ENCODE data around the gene PTPRD.

PTPRD gene

DNA sequence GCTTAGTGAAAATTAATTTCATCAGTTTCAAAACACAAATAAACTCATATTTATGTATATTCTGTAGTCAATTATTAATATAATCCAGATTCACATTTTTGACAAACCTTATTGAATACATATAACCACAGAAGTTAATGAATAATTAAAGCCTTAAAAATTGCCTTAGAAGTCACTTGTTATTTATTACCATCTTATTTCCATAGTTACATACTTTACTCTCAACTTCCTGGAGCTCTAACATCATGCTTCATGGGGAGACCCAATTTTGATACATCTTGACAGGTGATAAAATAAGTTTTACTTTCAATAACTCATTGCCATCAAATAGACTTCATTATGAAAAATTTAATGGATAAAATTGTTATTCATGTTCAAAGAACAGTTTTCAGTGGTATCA is 1038.7 kb downstream of the PTPRD start:
- TF ChIP-seq, protein P1, sequence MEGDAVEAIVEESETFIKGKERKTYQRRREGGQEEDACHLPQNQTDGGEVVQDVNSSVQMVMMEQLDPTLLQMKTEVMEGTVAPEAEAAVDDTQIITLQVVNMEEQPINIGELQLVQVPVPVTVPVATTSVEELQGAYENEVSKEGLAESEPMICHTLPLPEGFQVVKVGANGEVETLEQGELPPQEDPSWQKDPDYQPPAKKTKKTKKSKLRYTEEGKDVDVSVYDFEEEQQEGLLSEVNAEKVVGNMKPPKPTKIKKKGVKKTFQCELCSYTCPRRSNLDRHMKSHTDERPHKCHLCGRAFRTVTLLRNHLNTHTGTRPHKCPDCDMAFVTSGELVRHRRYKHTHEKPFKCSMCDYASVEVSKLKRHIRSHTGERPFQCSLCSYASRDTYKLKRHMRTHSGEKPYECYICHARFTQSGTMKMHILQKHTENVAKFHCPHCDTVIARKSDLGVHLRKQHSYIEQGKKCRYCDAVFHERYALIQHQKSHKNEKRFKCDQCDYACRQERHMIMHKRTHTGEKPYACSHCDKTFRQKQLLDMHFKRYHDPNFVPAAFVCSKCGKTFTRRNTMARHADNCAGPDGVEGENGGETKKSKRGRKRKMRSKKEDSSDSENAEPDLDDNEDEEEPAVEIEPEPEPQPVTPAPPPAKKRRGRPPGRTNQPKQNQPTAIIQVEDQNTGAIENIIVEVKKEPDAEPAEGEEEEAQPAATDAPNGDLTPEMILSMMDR (IDR thresholded peaks at IDR 0.05; ENCODE audit: insufficient read depth, missing control alignments) = no peak
- no peak for DNase-seq (ENCODE audit: insufficient read length, low spot score)
- no peak for FAIRE-seq

DNA sequence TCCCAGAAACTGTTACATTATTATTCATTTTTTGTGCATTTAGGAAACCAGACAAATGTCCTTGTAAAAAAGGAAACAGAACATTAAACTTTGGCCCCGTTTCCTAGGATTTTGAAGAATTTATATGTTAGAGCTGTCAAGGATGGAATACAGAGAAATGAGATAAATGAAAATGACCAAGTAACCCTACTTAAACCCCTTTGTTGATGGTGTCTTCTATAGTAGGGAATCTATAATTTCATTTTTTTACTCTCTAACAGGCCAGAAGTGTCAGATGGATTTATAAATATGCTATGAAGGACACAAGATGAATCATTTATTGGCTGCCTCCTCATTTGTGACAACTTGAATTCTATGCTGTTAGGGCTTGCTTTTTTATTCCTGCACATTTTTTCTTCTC is 1047.1 kb downstream of the PTPRD start:
- FAIRE-seq (no peak), DNase-seq (ENCODE audit: insufficient read length, low spot score) (no peak)
- TF ChIP-seq, protein P1 (IDR thresholded peaks at IDR 0.05; ENCODE audit: insufficient read depth, missing control alignments) = no peak

DNA sequence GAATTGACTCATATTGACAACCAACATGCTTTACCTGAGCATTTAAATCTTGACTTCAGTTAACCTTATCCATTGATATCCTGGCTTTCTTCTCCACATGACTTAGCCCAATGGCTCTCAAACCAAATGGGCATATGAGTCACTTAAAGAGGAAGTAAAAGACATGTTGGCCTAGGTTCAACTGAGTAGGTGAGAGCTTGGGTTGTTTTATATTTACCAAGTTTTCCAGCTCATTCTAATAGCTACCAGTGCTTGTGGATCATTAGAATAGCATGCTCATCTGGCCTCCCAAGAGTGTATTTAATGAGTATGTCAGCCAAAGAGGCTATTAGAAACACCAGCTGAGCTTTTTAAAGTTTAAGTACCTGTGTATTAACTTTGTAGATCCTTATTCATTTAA is 1049.0 kb downstream of the PTPRD start:
- DNase-seq (ENCODE audit: insufficient read length, low spot score) (no peak), FAIRE-seq (no peak)
- TF ChIP-seq, protein P1 (IDR thresholded peaks at IDR 0.05; ENCODE audit: insufficient read depth, missing control alignments) = no peak

DNA sequence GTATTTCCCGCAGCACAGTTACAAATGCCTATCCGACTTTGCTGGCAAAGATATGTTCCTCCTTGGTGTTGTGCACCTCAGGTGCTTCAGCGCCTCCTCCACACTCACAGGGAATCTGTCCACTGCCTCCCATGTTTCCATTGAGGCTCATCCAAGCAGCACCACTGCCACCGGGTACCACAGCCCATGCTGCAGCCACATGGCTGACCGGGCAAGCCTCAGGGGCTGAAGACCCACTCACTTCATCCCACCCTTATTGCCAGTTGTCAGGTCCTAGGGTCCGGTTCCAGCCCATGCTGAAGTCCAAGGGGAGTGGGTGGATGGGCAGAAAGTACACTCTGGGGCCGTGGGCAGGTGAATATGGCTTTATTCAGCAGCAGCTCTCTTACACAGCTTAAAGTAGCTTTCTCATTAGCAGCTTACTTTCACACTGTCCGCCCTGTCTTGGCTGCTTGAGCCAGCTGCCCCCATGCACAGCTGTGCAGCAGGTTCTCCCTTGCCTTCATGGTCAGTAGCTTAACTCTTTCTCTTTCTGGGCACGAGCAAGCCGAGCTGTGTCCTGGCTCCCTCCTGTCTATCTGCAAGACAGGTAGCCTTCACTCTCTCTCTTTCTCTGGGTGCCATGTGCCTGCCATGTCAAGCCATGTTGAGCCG is 1052.3 kb downstream of the PTPRD start:
- TF ChIP-seq, protein P1 (IDR thresholded peaks at IDR 0.05; ENCODE audit: insufficient read depth, missing control alignments) = no peak
- DNase-seq (ENCODE audit: insufficient read length, low spot score) = no peak
- FAIRE-seq = no peak

DNA sequence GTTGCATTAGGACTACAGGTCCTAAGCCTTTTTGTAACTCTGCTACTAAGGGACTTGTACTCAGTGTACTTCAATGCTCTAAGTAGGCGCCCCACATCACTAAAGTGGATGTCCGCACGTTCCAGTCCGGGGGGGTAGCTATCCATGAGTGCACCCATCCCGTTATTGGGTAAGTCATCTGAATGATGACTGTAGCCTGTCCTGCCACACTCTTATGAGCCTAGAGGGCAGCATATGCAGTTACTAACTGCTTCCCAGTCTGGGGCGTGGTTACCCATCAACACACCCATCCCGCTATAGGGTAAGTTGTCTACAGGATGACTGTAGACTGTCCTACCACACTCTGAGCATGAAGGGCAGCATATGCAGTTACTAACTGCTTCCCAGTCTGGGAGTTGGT is 1053.9 kb downstream of the PTPRD start:
- no peak for FAIRE-seq
- TF ChIP-seq, protein P1 (IDR thresholded peaks at IDR 0.05; ENCODE audit: insufficient read depth, missing control alignments) = no peak
- no peak for DNase-seq (ENCODE audit: insufficient read length, low spot score)

DNA sequence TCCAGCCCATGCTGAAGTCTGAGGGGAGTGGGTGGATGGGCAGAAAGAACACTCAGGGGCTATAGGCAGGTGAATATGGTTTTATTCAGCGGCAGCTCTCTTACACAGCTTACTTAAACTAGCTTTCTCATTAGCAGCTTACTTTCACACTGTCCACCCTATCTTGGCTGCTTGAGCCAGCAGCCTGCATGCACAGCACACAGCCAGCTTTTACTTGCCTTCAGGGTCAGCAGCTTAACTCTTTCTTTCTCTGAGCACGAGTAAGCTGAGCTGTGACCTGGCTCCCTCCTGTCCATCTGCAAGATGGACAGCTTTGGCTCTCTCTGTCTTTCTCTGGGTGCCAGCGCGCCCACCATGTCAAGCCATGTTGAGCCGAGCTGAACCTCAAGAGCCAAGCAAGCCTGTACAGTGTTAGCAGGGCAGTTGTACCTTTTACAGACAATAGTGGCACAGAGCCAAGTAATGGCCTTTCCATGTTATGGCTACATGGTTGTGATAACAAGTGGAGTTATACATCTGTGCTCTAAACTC is 1054.9 kb downstream of the PTPRD start:
- FAIRE-seq (no peak), DNase-seq (ENCODE audit: insufficient read length, low spot score) (no peak)
- TF ChIP-seq, protein P1 (IDR thresholded peaks at IDR 0.05; ENCODE audit: insufficient read depth, missing control alignments) = no peak
